HG02852 (cell line): ENCODE measurements around the gene USF3.

Experiments used
- ATAC-seq: cut with Tn5 transposase; IDR thresholded peaks from one replicate; pipeline ENCODE4 v1.9.1; 2021; ENCODE audit warnings: mild to moderate bottlenecking, moderate library complexity; ENCODE audit not compliant: unreplicated experiment

USF3 gene

DNA sequence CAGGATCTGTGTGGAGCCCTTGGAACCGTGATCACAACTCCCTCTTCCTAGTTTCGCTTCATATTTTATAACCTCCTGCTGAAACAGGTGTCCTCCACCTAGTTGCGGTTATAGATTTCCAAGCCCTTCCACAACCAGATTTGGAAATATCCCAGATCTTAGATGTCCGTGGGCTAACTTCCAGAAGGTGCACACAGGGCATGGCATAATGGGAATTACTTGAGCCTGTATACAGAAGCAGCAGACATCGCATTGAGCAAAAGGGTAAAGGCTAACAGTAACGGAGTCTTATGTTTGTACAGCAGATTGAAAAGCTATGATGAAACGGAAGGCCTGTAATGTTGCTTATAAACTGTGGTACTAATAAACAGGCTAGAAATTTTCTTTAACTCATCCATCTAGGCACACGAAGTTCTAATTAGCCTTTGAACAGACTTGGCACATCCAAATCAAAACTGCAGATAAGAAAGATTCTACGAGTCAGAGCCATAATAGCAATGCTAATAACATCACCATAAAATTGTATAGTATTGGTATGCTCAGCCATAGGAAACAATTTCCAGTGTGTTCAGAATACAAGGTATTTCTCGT, 1.2 kb upstream of the USF3 start:
- ATAC-seq, result no peak

DNA sequence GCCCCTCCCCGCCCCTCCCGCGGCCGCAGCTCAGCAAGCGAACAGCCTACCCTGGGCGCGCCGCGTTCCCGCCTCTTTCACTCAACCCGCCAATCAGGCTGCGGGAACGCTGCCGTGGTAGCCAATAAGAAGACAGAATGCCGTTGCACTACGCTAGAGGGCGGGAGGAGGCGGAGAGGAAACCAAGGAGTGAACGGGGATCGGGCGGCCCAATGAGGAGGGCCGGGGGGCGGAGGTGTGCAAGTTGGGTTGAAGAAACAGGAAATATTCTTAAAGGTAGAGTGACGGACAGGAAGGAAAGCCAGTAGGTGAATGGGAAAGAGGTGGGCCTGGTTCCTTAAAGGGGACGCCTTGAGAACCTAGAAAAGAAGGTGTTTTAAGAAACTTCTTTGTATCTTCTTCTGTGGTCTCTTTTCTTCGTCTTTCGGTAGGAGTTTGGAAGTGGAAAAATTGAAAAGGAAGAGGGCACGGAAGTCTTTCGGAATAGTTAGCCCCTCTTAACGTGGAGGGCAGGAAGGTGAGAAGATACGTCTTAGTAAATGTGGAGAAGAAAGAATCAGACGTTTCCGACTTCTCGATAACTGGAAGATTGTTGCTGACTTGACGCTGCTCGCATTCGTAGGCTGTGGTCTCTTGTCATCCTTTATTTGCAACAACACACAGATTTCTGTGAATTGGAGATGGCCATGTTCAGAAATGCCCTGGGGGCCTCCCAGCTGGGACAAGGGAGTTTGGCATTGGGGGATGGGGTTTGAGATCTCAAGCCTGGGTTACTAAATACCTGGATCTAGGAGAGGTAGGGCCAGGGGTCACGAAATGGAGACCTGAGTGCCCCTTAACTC, 437 bp upstream of the USF3 start:
- peak; percentile 93 for ATAC-seq

DNA sequence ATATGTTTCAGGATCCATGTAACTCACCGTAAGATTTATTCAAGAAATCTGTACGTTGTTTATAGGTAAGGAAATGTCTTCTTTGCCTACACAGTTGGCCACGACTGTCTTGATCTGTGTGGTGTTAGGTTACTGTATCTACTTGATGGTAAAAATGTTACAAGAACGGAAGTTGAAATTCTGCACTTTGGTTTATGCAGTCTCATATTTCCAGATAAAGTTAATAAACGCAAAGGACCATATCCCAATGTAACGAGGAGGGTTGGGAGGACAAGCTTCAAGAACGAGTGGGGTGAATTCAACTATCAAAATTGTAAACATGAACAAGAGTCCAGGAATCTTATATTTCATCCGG, 1.0 kb downstream of the USF3 start:
- no peak for ATAC-seq

DNA sequence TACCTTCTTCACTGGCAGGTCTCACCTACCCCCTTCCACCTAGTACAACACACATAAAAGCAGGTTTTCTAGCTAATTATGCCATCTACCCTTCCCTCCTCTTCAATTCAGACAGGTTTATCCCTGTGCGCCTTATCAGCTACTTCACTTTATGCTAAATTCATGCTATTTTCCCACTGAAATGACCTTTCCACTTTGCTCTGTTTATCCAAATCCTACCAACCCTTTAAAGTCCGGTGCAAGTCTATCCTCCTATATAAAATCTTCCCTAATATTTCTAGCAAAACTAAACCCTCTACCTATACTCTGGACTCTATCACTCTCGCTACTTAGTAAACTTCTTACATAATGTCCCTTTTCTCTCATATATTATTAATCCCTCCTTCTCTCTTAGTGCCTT, 6.0 kb downstream of the USF3 start:
- ATAC-seq, result no peak

DNA sequence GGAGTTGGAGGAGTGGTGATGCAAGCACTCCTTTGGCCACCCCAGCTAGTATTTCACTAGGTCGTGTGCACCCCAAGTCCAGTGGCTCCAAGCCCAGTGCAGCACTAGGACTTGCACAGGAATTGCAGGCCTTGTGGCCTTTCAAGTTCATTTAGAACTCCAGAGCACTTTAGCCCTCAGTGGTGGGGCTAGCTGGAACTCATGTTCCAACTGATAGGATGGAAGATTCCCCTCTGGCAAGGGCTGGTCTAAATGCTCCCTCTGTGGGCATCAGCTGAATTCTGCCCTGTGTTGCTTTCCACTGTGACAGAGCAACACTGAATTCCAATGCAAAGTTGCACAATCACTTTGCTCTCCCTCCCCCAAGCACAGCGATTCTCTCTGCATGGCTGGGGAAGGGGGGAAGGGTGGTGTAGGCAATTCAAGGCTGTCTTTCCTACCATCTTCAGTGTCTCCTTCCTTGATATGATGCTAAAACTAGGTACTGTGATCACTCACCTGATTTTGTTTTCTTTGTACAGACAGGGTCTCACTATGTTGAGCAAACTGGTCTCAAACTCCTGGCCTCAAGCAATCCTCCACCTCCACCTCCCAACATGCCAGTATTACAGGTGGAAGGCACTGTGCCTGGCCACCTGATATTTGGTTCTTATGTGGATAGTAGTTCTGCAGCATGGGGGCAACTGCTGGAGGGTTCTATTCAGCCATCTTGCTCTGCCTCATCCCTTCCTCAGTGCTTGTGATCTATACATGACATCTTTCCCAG, 10.3 kb downstream of the USF3 start:
- ATAC-seq, result no peak

DNA sequence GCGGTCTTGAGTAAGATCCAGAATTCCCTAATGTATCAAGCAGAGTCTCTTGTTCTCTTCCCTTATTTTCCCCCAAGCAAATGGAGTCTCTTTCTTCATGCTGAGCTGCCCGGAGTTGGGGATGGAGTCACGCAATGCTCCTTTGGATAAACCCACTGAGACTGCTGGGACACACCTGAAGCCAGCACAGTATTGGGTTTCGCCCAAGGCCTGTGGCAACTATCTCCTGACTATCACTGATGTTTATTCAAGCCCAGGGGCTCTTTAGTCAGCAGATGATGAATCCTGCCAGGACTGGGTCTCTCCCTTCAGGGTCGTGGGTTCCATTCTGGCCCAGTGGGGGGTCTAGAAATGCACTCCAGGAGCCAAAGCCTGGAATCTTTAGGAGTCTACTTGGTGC, 11.3 kb downstream of the USF3 start:
- no peak for ATAC-seq

DNA sequence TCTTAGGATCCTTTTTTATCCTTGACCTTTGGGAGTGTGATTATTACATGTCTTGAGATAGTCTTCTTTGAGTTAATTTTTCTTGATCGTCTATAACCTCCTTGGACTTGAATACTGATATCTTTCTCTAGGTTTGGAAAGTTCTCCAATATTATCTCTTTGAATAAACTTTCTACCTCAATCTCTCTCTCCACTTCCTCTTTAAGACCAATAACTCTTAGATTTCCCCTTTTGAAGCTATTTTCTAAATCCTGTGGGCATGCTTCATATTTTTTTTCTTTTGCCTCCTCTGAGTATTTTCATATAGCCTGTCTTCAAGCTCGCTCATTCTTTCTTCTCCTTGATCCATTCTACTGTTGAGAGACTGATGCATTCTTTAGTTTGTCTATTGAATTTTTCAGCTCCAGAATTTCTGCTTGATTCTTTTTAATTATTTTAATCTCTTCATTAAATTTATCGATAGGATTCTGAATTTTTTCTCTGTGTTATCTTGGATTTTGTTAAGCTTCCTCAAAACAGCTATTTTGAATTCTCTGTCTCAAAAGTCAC, 12.1 kb downstream of the USF3 start:
- ATAC-seq, result no peak

DNA sequence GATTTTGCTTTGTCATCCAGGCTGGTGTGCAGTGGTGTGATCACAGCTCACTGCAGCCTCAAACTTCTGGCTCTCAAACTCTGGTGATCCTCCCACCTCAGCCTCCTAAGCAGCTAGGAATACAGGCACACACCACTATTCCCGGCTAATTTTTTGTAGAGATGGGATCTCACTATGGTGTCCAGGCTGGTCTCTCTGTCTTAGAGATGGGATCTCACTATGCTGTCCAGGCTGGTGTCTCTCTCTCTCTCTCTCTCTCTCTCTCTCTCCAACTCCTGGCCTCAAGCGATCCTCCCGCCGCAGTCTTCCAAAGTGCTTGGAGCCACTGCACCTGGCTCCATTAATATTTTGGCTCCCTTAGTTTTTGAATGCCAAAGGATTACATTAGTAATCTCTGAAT, 17.7 kb downstream of the USF3 start:
- ATAC-seq, result no peak

DNA sequence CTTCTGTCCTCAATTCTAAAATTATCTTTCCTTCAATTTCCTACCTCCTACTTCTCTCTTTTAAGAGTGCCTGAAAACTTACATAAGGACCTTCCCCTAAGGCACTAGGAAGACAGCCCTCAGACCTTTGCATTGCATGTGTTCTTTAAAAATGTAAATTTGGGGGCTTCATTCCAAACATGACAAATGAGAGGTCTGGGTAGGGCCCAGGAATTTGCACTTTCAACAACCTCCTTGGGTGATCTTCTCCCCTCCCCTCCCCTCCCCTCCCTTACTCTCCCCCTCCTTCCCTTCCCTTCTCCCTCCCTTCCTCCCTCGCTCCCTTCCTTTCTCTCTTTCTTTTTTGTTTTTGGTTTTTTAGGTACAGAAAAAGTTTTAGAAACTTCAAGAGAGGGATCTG, 18.7 kb downstream of the USF3 start:
- ATAC-seq, result no peak

DNA sequence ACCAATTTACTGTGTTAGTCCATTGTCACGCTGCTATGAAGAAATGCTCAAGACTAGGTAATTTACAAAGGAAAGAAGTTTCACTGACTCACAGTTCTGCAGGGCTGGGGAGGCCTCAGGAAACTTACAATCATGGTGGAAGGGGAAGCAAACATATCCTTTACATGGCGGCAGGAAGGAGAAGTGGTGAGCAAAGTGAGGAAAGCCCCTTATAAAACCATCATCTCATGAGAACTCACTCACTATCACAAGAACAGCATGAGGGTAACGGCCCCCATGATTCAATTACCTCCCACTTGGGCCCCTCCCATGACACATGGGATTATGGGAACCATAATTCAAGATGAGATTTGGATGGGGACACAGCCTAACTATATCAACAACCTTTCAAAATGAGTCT, 20.2 kb downstream of the USF3 start:
- ATAC-seq, result no peak

DNA sequence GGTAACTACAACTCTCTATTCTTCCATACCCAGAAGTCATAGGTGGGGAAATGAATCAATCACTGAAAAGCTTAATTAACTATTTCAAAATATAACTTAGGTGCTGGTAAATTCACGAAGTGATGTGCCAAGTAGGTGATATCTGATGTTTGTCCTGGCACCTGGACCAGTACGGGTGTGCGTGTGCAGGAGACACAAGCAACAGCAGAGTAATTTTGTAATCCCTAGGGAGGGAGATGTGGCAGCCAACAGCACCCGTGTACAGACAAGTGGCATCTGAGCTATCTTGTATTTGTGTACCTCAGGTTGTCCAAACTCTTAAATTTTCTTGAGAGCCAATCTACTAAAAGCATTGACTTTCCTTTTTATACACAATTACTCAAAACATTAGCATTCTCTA, 22.8 kb downstream of the USF3 start:
- ATAC-seq, result no peak

DNA sequence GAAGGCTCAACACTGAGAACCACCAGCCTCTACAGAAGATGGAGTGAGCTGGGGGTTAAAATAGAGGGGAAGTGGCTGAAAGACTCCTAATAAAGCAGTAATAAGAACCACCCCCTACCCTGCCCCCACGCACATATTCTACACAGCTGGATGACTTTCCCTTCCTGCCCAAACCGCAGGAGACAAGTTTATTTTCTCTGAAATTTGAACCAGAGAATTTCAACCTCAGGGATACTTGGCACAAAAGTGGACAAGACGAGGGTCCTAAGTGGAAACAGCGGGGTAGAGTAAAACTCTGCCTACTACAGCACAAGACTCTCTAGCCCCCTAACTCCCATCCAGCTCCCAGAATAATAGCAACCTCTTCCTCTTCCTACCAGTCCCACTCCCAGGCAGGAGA, 28.4 kb downstream of the USF3 start:
- no peak for ATAC-seq

DNA sequence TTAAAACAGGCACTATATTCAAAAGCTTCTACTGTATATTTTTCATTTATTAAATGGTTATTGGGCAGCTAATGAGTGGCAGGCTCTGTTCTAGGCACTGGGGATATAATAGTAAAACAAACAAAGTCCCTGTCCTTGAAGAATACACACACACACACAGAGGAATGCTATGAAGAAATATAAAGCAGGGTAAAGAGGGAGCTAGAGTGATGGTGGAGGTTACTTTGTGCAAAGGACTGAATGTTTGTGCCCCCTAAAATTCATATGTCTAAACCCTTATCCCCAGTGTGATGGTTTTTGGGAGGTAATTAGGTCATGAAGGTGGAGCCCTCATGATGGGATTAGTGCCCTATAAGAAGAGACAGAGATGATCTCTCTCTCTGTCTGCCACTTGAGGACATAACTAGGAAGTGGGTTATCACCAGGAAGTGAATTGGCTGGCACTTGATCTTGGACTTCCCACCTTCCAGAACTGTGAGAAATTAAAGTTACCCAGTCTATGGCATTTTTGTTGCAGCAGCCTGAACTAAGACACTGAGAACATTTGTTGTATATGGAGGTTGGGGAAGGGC, 31.8 kb downstream of the USF3 start:
- no peak for ATAC-seq

DNA sequence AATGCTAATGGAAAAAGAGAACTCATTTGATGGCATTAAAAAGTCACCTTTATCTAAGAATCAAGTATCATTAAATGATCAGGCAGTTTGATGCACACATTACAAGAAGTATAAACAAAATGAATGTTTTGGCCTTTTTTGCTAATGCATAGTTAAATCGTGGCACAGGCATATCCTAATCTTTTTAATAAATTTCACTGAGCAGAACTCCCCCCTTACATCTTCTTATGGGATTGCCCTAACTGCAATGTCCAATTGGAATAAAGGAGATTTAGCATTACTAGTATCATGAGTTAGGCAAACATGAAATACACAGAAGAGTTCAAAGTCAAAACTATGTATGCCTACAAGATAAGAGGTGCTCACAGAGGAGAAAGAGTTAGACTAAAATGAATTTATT, 32.7 kb downstream of the USF3 start:
- no peak for ATAC-seq

DNA sequence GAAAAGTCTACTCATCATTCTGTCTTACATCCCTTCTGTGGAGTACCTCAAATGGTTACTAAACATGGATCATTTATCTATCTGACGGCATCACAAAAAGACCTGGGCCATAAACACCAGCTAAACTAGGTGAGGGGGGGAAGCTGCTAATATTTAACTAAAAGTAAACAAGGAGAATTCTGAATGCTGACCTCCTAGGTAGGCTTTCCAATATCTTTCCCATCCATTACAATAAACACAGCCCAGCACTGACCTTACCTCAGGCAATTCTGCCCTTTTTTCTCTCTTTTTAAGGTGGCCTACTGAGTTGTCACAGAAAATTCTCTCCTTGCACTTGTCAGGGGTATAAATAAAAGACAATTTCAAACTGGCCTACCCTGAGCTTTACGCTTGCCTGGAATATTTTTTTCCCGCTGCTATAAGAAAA, 33.1 kb downstream of the USF3 start:
- ATAC-seq, result no peak

DNA sequence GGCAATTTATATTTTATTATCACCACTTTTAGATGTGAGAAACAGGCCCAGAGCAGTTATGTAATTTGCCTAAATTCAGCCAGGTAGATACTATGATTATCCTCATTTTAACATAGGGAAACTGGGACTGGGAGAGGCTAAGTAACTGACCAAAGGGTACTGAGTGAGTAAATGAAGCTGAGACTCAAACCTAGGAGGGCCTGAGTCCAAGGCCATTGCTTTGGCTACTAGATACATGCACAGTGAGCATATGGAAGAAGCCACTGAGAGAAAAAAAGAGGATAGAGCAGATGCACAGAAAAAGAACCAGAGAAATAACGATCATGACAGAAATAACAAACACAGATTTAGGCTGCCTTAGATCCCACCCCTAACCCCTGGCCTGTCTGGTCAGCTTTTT, 33.6 kb downstream of the USF3 start:
- ATAC-seq, result no peak

DNA sequence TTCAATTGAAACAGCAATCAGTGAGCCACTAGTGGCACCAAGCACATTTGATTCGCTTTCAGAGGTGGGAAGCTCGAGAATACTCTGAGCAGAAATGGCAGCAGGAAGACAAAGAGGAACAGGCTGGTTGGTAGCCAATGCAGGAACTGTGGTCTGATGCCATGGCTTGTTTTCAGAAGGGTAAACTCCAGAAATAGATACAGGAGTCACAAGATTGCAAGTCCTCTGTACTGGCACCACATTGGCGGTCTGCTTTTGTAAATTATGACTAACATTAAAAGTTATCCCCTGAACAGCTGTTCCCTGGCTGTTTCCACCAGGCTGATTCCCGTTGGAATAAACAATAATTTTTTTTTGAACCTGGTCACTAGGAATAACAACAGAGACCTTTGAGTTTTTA, 35.5 kb downstream of the USF3 start:
- no peak for ATAC-seq

DNA sequence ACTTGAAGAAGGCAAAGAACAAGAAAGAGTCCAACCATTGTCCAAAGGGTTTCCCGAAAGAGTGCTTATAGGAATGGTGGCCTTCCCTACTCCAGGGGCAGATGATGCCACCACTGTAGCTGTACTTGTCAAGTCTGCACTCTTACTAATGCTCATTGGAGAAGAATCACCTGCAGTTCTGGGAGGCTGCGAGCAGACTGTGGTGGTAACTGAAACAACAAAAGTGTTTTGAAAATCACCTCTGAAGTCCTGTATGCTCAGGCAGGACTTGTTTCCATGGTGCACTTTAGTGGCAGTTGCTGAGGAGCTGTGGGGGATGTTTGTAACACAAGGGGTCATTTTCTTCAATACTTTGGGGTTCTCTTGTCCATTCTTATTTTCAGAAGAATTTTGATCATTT, 36.0 kb downstream of the USF3 start:
- ATAC-seq, result no peak

DNA sequence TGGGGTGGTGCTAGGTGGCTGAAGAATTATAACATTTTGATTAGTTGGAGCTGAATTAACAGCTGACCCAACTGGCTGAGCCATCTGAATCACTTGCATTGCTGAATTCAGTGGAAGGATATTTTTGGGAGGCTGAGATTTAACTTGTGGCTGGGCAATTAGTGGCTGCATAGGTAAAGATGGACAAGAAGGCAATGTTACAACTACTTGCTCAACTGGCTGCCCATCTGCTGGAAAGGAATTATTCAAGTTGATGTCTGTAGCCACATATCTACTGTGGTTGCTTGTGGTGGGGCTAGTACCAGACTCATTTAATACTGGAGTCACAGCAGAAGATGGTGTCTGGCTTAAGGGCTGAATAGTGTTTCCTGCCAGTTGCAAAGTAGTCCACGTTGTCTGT, 36.4 kb downstream of the USF3 start:
- no peak for ATAC-seq

DNA sequence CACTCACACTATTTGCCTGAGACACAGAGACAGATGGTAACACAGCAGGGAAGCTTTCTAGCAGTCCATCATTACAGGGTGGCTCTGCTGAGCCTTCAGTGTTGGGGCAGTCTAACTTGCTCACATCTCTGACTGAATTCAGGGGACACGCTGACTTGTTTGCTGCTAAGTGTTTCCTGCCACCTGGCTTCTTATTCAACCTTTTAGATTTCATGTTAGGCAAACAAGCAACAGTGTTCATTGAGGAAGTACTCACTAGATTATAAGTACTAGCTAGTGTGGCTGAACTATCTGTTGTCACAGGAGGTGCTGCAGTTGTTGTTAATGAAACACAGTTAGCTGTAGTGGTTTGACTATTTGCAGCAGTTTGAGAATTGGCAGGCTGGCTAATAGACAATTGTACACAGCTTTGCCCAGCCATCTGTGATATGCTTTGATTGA, 37.3 kb downstream of the USF3 start:
- no peak for ATAC-seq

DNA sequence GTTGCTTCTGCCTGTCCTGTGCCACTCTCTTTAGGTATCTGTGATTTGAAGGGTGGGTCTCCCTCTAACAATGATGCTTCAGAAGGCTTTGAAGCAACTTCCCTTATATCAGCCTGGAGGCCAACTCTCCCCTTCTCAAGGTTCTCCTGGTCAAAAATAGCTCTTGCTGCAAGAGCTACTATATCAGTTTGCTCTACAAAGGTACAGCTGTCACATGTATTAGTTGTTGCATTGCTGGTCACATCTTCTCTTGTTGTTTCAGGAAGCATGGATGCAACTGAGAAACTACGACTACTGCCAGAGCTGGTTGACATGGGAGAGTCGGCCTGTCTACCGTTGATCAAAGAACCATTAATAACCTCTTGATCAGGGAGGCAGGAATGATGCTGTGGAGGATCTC, 38.3 kb downstream of the USF3 start:
- ATAC-seq, result no peak
